HCEC 1CT (cell line): ENCODE data around the gene MIPEP.

Source experiments
- DNase-seq: peaks from one replicate; pipeline ENCODE4 v3.0.0-alpha.2; 2017

The MIPEP gene

DNA sequence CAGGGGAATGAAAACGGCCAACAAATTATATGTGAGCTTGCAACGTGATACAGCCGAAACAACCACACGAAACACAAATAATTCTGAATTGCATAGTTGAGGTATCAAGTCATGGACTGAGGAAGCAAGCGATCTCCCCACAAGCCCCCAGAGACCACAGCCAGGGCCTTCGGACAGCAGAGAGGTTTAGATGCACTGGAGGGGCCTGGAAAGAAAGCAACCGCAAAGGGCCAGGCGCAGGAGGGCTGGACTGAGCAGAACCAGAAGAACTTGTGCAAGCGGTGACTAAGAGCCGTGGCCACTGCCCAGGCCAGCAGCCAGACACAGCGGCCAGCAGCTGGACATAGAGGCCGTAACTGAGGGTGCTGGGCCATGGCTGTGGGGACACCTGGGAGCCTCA is 187.6 kb downstream of the MIPEP start:
- DNase-seq: no peak

DNA sequence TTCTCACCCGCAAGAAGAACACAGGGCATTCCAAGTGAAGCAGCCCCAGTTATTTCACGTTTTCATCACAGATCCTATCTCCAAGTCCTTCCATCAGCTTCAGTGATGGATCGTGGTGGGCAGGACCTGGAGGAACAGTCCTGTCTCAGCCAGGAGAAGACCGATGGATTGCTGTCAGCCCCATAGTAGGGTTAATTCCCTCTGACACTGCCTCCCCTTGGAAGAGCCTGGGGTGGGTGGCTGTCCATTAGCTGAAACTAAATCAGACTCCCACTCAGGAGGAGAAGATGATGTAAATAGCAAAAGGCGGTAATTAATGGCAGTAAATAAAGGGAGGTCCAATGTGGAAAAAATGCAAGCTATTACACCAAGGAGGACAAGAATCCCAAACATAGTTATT is 188.0 kb downstream of the MIPEP start:
- no peak for DNase-seq

DNA sequence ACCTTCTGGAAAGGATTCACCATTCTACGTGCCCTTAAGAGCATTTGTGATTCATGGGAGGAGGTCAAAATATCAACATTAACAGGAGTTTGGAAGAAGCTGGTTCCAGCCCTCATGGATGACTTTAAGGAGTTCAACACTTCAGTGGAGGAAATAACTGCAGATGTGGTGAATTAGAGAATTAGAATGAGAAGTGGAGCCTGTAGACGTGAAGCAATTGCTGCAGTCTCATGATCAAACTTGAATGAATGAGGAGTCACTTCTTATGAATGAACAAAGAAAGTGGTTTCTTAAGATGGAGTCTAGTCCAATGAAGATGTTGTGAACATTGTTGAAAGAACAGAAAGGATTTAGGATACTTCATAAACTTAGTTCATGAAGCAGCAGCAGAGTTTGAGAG is 189.9 kb downstream of the MIPEP start:
- DNase-seq: no peak

DNA sequence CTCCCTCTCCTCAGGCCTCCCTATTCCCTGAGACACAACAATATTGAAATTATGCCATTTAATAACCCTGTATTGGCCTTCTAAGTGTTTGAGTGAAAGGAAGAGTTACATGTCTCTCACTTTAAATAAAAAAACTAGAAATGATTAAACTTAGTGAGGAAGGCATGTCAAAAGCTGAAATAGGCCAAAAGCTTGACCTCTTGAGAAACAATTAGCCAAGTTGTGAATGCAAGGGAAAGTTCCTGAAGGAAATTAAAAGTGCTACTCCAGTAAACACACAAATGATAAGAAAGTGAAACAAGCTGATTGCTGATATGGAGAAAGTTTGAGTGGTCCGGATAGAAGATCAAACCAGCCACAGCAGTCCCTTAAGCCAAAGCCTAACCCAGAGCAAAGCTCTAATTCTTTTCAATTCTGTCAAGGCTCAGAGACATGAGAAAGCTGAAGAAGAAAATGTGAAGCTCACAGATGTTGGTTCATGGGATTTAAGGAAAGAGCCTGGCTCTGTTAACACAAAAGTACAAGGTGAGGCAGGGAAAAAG is 191.4 kb downstream of the MIPEP start:
- no peak for DNase-seq

DNA sequence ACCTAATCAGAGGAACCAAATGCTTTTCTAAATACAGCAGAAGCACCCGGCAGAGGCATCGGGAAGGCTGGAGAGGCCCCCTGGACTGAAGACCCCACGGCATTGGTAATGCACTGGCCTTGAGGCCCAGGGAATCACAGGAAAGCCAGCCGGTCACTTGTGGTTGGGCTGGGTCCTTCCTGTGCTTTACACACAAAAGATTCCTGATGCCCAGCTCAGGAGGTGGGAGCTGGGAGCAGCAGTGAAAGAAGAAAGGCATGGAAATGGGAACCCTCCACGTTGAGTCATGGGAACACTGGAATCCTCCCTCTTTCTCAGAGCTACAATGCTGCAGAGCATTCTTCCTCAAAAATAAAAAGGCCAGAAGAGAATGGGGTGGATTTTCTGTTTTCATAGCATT is 192.6 kb downstream of the MIPEP start:
- no peak for DNase-seq

DNA sequence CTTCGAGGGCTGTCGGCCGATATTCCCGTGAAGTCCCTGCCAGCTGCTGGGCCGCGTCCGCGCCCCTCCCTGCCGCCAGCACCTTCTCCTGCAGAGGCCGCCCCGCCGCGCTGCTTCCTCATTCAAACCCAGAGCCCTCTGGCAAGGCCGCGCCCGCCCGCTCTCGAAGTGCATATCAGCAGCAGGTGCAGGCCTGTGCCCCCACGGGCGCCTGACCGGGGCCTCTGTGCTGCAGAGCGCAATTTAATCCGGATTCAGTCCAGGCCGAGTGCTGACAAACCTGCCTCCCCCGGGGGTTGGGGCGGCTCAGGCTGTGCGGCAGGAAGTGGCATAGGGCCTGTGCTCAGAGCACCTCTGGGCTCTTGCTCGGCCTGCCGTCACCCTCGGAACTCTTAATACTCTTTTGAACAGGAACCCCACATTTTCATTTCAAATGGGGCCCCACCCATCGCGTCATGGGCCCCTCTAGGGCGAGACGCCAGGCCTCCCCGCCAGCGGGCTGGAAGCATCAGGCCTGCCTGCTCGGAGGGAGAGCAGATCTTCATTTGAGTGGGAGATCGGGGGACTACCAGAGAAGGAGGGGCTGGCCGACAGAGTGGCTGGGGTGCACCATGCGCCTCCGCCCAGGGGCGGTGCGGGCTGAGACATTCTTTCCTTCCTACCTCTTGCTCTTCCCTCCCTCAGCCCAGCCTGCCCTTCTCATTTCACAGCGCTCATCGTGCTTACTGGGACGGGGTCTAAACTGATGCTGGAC is 193.3 kb downstream of the MIPEP start:
- DNase-seq: no peak

DNA sequence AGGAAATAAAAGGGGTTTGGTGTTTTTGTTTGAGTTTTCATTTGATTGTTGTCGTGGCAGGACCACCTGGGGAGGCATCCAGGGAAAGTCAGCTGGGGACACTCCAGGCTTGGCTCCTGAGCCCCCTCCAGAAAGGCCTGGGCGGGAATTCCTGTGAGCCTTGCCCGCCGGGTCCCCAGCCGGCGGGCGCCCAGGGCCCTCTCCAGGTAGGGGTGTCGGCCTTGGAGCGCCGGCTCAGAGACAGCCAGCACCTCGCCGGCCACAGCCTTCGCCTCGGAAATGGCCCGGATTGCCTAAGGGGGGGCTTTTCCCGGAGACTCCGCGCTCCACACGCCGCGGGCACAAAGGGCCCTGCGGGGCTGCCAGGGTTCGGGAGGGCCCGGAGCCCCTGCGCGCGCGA is 194.0 kb downstream of the MIPEP start:
- DNase-seq: no peak

DNA sequence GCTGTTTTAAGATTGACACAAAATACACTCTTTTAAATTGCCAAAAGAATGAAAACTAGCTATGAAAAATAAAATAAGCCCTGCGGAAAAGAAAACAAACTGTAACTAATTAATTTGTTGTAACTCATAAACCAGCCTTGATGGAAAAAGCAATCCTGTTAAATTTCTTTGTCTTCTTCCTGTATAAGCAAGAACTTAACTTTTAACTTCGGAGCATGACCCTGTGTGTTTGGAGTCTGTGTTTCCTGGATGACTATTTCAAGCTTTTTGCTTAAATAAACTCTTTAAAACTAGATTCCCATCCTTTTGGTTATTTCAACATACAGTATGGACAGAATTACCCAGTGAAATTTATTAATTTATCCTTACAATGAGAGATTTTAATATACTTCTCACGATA is 196.4 kb downstream of the MIPEP start:
- DNase-seq: no peak

DNA sequence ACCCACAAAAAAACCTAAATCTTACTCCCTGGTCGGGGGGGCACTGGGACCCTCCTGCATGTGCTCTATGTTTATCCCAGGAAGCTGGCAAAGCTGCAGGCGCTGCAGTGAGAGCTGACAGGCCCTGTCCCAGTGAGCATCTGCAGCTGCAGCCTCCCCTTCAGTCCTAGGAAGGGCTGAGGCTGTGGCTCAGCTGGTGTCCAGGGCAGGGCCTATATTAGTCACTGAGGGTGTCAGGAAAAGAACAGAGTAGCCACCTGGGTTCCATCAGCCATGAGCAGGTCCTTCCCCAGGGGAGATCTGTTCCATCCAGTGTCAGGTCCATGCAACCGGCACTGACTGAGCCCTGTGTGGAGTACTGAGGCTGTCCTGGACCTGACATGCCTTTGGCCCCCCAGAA is 198.5 kb downstream of the MIPEP start:
- DNase-seq: no peak

DNA sequence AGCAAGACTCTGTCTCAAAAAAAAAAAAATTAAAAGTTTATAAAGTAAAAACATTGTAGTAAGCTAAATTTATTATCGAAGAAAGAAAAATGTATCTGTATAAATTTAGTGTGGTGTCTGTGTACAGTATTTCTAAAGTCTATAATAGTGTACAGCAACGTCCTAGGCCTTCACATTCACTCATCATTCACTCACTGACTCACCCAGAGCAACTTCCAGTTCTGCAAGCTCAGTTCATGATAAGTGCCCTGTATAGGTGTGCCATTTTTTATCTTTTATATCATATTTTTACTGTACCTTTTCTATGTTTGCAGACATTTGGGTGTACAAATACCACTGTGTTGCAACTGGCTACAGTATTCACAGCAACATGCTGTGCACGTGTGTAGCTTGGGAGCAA is 200.9 kb downstream of the MIPEP start:
- no peak for DNase-seq

DNA sequence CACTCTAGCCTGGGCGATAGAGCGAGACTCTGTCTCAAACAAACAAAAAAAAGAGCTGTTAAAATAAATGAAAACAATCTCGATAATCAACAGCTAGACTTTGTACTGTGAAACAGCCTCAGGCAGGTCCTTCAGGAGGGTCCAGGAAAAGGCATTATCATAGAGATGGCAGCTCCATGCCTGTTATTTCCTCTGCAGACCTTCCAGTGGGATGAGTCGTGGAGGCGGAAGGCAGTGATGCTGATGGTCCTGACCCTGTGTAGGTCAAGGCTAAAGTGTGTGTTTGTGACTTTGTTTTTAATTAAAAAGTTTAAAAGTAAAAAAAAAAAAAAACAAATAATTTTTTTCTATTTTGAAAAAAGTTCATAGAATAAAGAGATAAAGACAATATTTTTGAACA is 201.6 kb downstream of the MIPEP start:
- peak; percentile 20 for DNase-seq

DNA sequence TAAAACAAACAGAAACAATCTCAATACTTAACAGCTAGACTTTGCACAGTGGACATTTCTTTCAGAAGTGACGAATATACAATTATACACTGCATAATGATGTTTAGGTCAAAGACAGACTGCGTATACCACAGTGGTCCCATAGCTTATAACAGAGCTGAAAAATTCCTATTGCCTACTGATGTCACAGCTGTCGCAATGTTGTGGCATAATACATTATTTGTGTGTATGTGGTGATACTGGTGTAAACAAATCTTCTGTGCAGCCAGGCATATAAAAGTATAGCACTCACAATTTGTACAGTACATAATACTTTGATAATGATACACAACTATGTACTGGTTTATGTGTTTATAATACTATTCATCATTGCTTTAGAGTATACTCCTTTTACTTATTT is 202.3 kb downstream of the MIPEP start:
- DNase-seq: no peak

DNA sequence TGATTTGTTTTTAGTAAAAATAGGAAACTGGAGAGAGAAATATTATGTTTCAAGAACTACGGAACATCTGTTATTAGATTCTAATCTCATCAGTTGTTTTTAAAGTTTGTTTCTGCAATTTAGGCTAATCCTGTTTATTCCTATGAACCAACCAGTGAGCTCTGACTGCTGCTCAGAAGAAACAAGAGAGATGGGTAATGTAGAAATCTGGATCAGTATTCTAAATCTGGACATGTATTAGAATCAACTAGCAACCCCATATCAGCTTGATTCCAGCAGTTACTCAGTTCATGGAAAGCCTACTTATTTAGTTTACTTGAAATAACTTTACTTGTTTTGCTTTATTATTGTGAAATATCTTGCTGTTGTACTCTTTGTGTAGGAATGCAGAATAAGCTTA is 203.8 kb downstream of the MIPEP start:
- DNase-seq: no peak

DNA sequence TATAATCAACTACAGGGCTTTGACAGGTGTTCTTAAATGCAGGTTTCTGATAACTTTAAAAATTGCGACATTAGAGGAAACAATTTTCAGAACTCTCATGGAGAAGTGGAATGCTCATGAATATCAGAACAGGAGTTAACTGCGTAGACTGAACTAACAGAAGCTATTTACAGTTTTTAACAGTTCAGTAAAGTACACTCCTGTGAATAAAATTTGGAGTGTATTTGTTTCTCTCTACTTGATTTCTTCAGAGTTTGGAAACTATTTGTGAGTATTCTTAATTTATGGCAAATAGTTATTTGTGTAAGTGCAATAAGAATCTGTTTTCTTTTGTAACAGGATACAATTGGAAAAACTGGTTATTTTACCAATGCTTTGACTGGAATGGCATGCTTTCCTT is 204.6 kb downstream of the MIPEP start:
- no peak for DNase-seq

DNA sequence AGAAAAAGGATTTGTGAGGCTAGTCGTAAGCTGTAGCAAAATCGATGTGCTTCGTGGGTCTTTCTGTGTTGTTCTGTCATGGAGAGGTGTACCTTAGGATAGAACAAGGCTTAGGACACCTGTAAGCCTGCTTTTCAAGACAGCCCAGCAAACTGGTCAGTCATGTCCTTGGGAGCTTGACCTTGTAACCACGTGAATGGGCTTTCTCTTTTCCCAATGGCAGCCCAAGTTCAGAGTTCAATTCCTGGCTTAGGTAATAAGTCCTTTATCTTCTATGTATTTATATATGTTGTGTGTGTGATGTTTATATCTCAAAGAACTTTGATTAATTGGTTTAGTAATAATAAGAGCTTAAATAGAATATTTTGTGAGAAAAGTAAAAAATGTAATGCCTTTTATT is 206.1 kb downstream of the MIPEP start:
- DNase-seq: no peak

DNA sequence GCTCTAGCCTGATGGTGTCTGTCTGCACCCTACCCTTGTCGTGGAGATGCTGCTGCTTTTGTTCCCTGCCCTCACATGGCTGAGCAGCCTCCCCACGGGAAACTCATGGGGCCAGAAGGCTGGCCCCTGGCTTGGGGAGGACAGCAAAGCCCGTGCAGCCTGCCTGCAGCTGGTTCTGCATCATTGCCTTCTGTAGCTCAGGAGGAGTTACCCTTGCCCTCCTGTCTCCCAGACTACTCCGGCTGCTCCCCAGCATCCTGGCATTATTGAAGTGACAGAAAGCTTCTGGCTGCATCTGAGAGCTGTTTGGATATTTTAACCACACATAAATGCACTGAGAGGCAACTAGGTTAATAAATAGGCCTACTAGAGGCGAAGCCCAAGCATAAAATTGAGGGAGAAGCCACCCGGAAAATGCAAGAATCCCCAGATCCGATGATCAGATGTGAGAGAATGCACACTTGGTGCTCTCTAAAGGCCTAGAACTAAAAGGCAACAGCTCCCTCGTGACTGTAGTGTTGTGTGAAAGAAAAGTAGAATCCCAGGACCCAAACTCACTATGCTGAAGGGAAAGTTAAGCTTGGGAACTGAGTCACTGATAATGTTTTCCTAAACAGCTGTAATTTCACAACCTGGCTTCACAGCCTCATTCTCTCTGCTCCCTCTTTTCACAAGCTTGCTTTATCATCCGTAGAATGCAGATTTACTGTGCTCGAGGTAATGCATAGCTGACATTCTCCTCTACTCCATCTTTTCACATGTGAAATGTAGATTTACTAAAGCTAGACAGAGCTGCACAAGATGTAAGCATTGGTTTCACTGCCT is 208.1 kb downstream of the MIPEP start:
- peak; percentile 68 for DNase-seq
